ENCODE measurements around the gene DNASE2.

DNA sequence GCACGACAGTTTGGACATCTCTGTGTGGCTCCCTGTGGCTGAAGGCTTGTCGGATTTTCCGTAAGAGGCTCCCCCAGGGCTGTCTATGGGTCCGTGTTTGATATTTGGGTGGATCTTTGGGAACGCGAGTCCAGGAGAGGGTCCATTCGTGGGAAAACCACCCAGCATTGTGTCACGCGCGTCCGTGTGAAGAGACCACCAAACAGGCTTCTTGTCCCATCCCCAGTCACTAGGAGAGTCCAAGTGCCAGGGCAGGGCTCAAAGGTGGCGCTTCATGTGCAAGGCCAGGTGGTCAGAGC is 3.3 kb upstream of the DNASE2 start:
- TF ChIP-seq, protein P1, sequence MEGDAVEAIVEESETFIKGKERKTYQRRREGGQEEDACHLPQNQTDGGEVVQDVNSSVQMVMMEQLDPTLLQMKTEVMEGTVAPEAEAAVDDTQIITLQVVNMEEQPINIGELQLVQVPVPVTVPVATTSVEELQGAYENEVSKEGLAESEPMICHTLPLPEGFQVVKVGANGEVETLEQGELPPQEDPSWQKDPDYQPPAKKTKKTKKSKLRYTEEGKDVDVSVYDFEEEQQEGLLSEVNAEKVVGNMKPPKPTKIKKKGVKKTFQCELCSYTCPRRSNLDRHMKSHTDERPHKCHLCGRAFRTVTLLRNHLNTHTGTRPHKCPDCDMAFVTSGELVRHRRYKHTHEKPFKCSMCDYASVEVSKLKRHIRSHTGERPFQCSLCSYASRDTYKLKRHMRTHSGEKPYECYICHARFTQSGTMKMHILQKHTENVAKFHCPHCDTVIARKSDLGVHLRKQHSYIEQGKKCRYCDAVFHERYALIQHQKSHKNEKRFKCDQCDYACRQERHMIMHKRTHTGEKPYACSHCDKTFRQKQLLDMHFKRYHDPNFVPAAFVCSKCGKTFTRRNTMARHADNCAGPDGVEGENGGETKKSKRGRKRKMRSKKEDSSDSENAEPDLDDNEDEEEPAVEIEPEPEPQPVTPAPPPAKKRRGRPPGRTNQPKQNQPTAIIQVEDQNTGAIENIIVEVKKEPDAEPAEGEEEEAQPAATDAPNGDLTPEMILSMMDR (IDR thresholded peaks at IDR 0.05; ENCODE audit: insufficient read depth, low read length, poor library complexity, severe bottlenecking) = no peak
- TF ChIP-seq EZH2phosphoT487 (conservative IDR thresholded peaks at IDR 0.05; ENCODE audit: low read length) = no peak
